NCI-H345 treated with DMSO at 0.1 percent for 48 hours (cell line): Measurements from ENCODE around the gene ARHGAP32.

Experiments
- DNase-seq: peaks from one replicate; lab custom pipeline; 2025; ENCODE audit not compliant: unreplicated experiment; lab: John Stamatoyannopoulos, UW

The ARHGAP32 gene

GRCh38 chr11:129192150-129192549 is at the start of gene ARHGAP32:
TSS of gene ARHGAP32 (minus strand) at chr11:129192325. CDS start at chr11:129192198, 127 bp downstream.
- no peak for DNase-seq

- no peak for DNase-seq
Observed at GRCh38 chr11:129239207-129239606, 47.1 kb upstream of the ARHGAP32 start.

GRCh38 chr11:129237880-129238638 is 45.9 kb upstream of the ARHGAP32 start:
- DNase-seq: no peak

GRCh38 chr11:129237456-129237855 is 45.3 kb upstream of the ARHGAP32 start:
- DNase-seq: no peak

GRCh38 chr11:129236850-129237249 is 44.7 kb upstream of the ARHGAP32 start:
- DNase-seq: no peak

GRCh38 chr11:129234978-129235377 is 42.9 kb upstream of the ARHGAP32 start:
- DNase-seq: no peak

GRCh38 chr11:129230006-129230405 is 37.9 kb upstream of the ARHGAP32 start:
- DNase-seq: no peak

GRCh38 chr11:129226207-129226798 is 34.2 kb upstream of the ARHGAP32 start:
- DNase-seq: no peak

GRCh38 chr11:129225190-129225589 is 33.1 kb upstream of the ARHGAP32 start:
- DNase-seq: no peak

GRCh38 chr11:129224538-129224937 is 32.4 kb upstream of the ARHGAP32 start:
- no peak for DNase-seq

- DNase-seq: no peak
Observed at GRCh38 chr11:129223701-129224149, 31.6 kb upstream of the ARHGAP32 start.

- DNase-seq: no peak
Observed at GRCh38 chr11:129223260-129223659, 31.1 kb upstream of the ARHGAP32 start.

GRCh38 chr11:129222158-129222557 is 30.0 kb upstream of the ARHGAP32 start:
- DNase-seq: no peak

GRCh38 chr11:129215506-129216245 is 23.6 kb upstream of the ARHGAP32 start:
- no peak for DNase-seq

GRCh38 chr11:129214710-129215295 is 22.7 kb upstream of the ARHGAP32 start:
- DNase-seq: no peak

GRCh38 chr11:129213261-129213660 is 21.1 kb upstream of the ARHGAP32 start:
- DNase-seq: no peak

- DNase-seq: no peak
Observed at GRCh38 chr11:129211397-129211796, 19.3 kb upstream of the ARHGAP32 start.

GRCh38 chr11:129210831-129211181 is 18.7 kb upstream of the ARHGAP32 start:
- DNase-seq: no peak

GRCh38 chr11:129209891-129210830 is 18.0 kb upstream of the ARHGAP32 start:
- DNase-seq: no peak

- DNase-seq: no peak
Observed at GRCh38 chr11:129208863-129209262, 16.7 kb upstream of the ARHGAP32 start.
